Inflammatory macrophage treated with lipopolysaccharide for 1 hour (primary cell): ENCODE data around the gene RERG.

Source experiments
- DNase-seq, 2 donors: peaks; one replicate each; pipeline ENCODE4 v3.0.0-alpha.2; 2020 to 2022

The RERG gene

GRCh38 chr12:15216036-15216889, 5.0 kb downstream of the RERG start:
- DNase-seq = no peak

GRCh38 chr12:15214851-15215601, 6.2 kb downstream of the RERG start:
- no peak for DNase-seq

DNA sequence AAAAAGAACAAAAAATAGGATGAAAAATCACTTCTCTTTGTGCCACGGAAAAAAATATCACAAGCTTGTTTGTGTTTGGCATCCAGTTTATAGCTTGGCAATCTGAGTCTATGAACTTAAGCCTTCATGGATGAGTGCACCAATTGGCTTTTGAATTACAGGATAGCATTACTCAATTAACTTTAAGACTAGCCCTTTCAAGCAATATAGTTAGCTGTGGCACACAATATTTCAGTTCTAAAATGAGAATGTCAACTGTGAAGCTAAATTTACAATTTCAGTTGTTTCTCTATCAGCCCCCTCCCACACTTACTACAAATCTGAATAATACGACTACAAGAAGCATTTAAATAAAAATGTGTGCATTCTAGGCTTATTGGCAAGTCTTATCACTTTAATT, 8.3 kb downstream of the RERG start:
- DNase-seq = no peak

DNA sequence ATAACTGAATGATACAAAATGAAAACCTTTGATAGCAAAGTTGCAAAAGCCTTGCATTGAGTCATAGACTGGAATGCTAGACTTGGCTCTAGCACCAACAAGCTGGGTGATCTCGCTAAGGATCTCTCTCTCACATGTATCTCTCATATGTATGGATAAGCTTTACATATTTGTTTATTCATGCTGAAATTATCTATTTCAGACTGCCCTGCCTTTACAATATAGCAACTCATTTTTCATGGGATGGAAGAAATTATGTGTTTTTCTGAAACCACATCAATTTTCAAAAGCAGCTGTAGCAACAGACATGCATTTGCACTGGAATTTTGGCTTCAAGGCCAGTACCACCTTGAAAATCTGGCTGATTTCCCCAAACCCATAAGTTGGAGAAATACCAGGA, 11.4 kb downstream of the RERG start:
- DNase-seq = no peak

- no peak for DNase-seq
These were observed 12.2 kb downstream of the RERG start for GRCh38 chr12:15208871-15209656.

- DNase-seq = no peak
These were observed 13.1 kb downstream of the RERG start for GRCh38 chr12:15208140-15208539.

- DNase-seq = no peak
These were observed 14.3 kb downstream of the RERG start for GRCh38 chr12:15206831-15207389.

DNA sequence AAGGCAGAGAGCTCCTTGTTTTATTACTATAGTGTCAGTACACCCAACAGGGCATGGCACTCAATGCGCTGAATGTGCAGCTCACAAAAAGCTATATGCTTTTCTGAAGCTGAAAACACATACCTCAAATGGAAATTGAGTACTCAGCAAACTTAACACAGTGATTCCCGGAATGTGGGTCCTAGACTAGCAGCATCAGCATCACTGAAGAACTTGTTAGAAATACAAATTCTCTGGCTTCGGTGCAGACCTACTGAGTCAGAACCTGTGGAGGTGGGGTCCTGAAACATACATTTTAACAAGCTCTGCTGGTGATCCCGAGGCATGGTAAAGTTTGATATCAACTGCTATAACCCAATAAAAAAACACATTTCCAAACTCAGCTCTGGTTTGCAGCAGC, 14.9 kb downstream of the RERG start:
- no peak for DNase-seq

DNA sequence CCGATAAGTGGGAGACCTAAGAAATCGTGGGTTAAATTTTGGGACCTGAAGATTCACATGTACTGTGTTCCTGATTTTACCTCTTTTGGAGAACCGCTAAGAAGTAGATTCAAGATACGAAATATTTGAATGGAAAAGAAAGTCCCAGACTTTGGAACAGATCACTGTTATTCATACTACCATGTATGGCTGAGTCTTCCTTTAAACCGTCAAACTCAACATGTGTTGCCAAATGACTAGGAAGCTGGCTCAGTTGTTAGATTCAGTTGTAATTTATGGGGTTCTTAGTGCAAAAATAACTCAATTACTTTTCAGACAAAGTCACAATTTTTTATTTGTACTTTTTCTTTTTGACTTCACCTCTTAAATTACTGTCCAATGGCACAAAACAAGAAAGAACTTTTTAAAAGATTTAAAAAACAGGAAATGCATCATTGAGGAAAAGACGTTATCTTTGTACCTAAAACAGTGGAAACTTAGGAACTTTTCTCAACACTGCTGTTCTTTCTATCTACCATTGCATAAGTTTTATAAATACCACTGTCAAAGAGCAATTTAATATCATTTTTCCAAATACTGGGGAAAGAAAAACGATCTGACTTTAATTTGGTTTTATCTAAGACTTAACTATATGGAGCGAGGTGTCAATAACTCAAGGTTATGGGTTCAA, 15.7 kb downstream of the RERG start:
- DNase-seq = no peak

- no peak for DNase-seq
These were observed 19.8 kb downstream of the RERG start for GRCh38 chr12:15201456-15201855.

GRCh38 chr12:15201056-15201455, 20.2 kb downstream of the RERG start:
- DNase-seq = no peak

DNA sequence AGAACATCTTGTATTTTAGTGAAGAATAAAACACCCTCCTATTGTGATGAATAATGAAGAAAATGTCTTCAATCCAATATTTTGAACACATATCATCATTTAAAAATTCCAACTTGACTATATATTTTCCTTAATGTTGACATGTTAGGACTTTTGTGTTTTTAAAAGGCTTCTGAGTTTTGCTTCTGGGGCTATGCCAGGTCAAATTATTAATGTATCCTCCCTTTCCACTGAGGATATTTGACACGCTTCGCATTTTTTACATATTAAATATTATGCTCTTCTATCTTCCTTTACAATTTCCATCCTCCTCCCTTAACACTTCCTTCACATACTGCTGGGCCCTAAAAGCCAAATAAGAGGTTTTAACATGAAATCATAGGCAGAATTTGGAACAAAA, 20.6 kb downstream of the RERG start:
- DNase-seq = no peak

- DNase-seq = no peak
These were observed 21.3 kb downstream of the RERG start for GRCh38 chr12:15199930-15200329.

GRCh38 chr12:15196678-15197505, 24.3 kb downstream of the RERG start:
- DNase-seq = no peak

DNA sequence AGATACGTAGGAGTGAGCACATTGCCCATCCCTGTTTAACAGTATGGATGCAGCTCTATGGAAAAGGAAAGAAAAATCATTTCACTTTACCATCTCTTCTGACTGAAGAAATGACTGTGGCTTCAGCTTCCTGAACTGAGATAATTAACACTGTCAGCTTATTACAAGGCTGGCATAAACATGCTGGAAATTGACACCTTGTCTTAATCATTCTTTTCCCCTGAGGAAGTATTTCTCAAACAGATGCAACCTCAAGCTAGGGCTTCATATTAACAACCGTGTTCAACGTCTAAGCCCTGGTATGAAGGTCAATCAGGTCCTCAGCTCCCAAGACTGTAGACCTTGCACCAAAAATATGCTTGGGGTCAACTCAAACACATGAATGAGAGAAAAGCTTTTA, 25.0 kb downstream of the RERG start:
- no peak for DNase-seq

GRCh38 chr12:15194456-15195368, 26.5 kb downstream of the RERG start:
- no peak for DNase-seq

DNA sequence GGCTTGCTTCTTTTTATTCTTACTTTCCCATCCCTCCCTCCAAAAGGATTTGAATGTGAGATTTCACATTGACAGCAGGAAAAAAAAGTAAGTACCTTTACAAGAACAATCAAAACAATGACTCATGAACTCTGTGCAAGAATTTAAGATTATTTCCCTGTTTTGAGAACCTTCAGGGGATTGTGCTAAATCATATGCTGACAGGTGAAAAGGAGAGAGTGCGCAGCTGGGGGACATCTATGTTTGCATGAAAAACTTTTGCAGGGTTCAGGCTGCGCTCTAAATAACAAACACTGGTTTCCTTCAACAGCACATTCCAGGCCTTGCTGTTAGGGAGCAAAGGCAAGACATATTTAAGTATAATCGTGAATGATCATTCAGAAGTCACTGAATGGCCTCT, 27.3 kb downstream of the RERG start:
- no peak for DNase-seq

DNA sequence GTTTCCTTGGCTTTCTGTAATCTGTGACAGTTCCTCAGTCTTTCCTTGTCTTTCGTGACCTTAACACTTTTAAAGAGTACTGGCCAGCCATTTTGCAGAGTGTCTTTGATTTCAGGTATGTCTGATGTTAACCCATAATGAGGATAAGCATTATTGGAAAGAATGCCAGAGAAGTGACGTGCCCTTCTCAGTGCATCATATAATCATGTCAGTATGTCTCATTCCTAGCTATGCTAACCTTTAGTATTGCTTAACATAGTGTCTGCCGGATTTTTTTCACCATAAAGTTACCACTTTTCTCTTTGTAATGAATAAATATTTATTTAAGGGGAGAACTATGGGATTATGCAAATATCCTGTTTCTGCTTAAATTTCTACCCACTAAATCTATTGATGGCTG, 28.5 kb downstream of the RERG start:
- DNase-seq = no peak

DNA sequence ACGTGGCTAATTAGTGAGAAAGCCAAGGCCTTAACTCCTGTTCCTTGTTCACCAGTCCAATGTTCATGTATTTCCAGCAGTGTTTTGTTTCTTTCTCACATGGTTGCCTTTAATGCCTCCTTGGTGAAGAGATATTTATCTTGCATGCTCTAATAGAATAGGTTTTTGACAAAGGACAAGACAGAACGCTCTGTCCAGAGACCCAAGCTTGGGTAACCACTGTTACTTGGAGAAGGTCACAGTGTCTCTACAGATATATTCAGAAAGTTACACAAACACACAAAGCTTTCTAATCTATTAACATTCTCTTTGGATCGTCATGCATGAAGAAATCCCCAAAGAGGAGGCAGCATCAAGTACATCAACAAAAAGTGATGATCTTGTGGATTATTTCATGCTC, 33.1 kb downstream of the RERG start:
- DNase-seq = no peak

- DNase-seq = no peak
These were observed 34.6 kb downstream of the RERG start for GRCh38 chr12:15186597-15186996.

DNA sequence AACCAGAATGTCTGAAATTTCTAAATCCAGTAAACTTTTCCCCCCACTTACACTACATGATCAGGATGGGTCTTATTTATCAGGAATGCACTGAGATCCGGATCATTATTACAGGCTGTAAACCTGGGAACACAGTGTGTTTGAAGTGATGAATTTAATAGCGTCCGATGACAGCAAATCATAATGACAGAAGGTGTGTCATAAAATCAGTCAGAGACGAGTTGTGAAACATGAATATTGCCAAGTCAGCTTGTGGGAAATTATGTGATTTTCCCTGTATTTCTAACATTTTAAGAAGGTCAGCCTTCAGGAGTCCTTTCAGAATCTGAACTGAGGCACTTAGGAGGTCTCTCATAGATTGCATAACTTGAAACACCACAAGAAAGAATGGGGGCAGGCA, 36.7 kb downstream of the RERG start:
- DNase-seq = no peak
